Mesodermal cell (in vitro differentiated cells): Measurements from ENCODE around the gene BRD1.
"Not testable (repeated sequence)": the region's sequence is repeated elsewhere in the genome, so short reads cannot be mapped to it uniquely, and the experiment has no call there.

ENCODE experiments used
- H3K27ac ChIP-seq: 2 replicates; pipeline ENCODE4 v1.7.0; 2013; ENCODE audit warnings: mild to moderate bottlenecking, low read depth, low read length, moderate library complexity; ENCODE audit not compliant: severe bottlenecking
- H3K36me3 ChIP-seq: 2 replicates; pipeline ENCODE4 v1.7.1; 2013; ENCODE audit warnings: mild to moderate bottlenecking, low read length, moderate library complexity; ENCODE audit not compliant: control insufficient read depth, insufficient read depth
- H3K4me1 ChIP-seq: one replicate; pipeline ENCODE4 v1.7.1; 2013; ENCODE audit warnings: mild to moderate bottlenecking, low read length; ENCODE audit not compliant: insufficient read depth, control insufficient read depth, poor library complexity, severe bottlenecking
- H3K4me3 ChIP-seq: 2 replicates; pipeline ENCODE4 v1.7.0; 2013; ENCODE audit warnings: low read length, control low read depth, mild to moderate bottlenecking; ENCODE audit not compliant: insufficient read depth, poor library complexity, severe bottlenecking; ENCODE audit errors: extremely low read depth
- H3K9me3 ChIP-seq: 2 replicates; pipeline ENCODE4 v1.7.1; 2013; ENCODE audit warnings: mild to moderate bottlenecking, low read length, moderate library complexity; ENCODE audit not compliant: control insufficient read depth
- WGBS, 2 experiments: methylation state at CpG; one replicate each; pipeline ENCODE4 v1.1.5; 2013; ENCODE audit warnings: missing lambda C conversion rate in 2 of 2; ENCODE audit not compliant: insufficient coverage in 2 of 2; 5-methylcytosine and 5-hydroxymethylcytosine counted together

The BRD1 gene

GRCh38 chr22:49852898-49853894, 25.5 kb upstream of the BRD1 start, which contains the start of gene ZBED4:
ZBED4 (plus strand) TSS chr22:49853844; CDS start chr22:49883663, 29,819 bp downstream.
- 1 to 2% methylated on average over 86 to 100 of the region's 127 CpGs for WGBS, 2 experiments
- Histone ChIP-seq H3K27ac (peak within 1 kb of the TSS; percentile 57), H3K9me3 (no peaks in the 10 kb centered on the region), H3K36me3 (peaks cover 5% of the 10 kb centered on the region), H3K4me3 (peak within 1 kb of the TSS; percentile 74), H3K4me1 (peaks cover 21% of the 10 kb centered on the region)

DNA sequence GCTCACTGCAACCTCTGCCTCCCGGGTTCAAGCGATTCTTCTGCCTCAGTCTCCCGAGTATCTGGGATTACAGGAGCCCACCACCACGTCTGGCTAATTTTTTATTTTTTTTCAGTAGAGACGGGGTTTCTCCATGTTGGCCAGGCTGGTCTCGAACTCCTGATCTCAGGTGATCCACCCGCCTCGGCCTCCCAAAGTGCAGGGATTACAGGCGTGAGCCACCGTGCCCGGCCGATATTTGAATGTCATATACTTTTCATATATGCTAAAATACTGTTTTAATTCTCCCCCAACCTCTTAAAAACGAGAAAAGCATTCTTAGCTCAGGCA, 24.9 kb upstream of the BRD1 start:
- Histone ChIP-seq H3K4me3 (peak overlapping the region; percentile 74), H3K4me1 (peaks cover 25% of the 10 kb centered on the region)
- H3K36me3 ChIP-seq, H3K9me3 ChIP-seq, H3K27ac ChIP-seq: not testable (repeated sequence)
- 61 to 68% methylated on average over 10 to 13 of the region's 13 CpGs for WGBS, 2 experiments

- H3K36me3 ChIP-seq = peaks cover 1% of the 10 kb centered on the region
- no peak overlapping the region for H3K4me3 ChIP-seq
- H3K4me1 ChIP-seq = peaks cover 24% of the 10 kb centered on the region
- 67 to 79% methylated on average over 6 to 7 of the region's 10 CpGs for WGBS, 2 experiments
- H3K9me3 ChIP-seq = no peaks in the 10 kb centered on the region
- H3K27ac ChIP-seq = no peak overlapping the region
Observed at GRCh38 chr22:49850959-49851802, 23.5 kb upstream of the BRD1 start.

DNA sequence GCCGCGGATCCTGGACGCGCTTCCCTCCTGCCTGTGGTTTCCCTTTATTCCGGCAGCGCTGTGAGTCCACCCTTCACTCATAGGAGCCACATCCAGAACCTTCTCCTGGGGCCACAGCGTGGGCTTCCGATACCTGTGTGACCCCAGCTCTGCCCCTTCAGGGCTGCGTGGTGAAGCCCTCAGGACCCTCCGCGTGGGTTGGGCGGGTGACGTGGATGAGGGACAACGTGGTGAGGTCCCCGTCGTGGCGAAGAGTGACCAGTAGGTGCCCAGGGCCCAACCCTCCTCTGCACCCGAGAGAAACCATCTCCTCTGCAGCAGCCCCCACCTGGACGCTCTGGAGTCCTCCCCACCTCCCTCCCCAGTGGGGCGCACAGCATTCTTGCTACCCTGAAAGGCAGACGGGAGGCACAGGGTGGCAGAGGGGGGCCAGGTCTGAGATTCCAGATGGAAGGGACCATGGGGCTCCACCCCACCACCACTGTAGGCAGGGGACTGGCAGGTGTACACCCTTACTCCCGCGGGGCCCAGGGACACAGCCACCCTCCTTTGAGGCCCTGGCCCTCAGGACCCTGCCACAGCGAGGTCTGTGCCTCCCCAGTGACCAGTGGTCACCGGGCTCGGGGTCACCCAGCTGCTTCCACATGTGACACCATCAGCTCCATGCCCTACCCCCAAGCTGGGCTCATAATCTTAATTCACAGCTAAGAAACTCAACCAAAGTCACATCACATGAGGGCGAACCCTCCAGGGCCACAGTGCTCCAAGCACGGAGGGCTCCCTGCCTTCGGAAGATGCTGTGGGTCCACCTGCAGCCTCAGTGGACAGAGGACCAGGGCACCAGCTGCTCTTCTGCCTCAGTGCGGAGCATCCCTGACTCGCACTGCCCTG, 22.6 kb upstream of the BRD1 start:
- H3K4me3 ChIP-seq = no peak overlapping the region
- no peaks in the 10 kb centered on the region for H3K36me3 ChIP-seq
- no peaks in the 10 kb centered on the region for H3K9me3 ChIP-seq
- WGBS, 2 experiments = 50% methylated on average over 19 to 23 of the region's 31 CpGs
- peaks cover 15% of the 10 kb centered on the region for H3K4me1 ChIP-seq
- no peak overlapping the region for H3K27ac ChIP-seq

GRCh38 chr22:49849161-49850020, 21.7 kb upstream of the BRD1 start:
- Histone ChIP-seq H3K9me3 (no peaks in the 10 kb centered on the region), H3K4me1 (peaks cover 10% of the 10 kb centered on the region), H3K27ac (no peak overlapping the region), H3K4me3 (peak overlapping the region; percentile 26), H3K36me3 (no peaks in the 10 kb centered on the region)
- 2 to 3% methylated on average over 78 to 83 of the region's 89 CpGs for WGBS, 2 experiments

GRCh38 chr22:49848690-49849160, 21.1 kb upstream of the BRD1 start:
- Histone ChIP-seq H3K9me3 (no peaks in the 10 kb centered on the region), H3K27ac (no peak overlapping the region), H3K36me3 (no peaks in the 10 kb centered on the region), H3K4me1 (peaks cover 10% of the 10 kb centered on the region), H3K4me3 (peak overlapping the region; percentile 26)
- WGBS, 2 experiments = 1 to 3% methylated on average over 23 to 26 of the region's 51 CpGs

- Histone ChIP-seq H3K4me1 (peaks cover 10% of the 10 kb centered on the region), H3K9me3 (no peaks in the 10 kb centered on the region), H3K4me3 (peak overlapping the region; percentile 26), H3K36me3 (no peaks in the 10 kb centered on the region), H3K27ac (no peak overlapping the region)
- WGBS, 2 experiments = 25 to 27% methylated on average over 33 to 39 of the region's 64 CpGs
Observed at GRCh38 chr22:49847751-49848689, 20.3 kb upstream of the BRD1 start.

DNA sequence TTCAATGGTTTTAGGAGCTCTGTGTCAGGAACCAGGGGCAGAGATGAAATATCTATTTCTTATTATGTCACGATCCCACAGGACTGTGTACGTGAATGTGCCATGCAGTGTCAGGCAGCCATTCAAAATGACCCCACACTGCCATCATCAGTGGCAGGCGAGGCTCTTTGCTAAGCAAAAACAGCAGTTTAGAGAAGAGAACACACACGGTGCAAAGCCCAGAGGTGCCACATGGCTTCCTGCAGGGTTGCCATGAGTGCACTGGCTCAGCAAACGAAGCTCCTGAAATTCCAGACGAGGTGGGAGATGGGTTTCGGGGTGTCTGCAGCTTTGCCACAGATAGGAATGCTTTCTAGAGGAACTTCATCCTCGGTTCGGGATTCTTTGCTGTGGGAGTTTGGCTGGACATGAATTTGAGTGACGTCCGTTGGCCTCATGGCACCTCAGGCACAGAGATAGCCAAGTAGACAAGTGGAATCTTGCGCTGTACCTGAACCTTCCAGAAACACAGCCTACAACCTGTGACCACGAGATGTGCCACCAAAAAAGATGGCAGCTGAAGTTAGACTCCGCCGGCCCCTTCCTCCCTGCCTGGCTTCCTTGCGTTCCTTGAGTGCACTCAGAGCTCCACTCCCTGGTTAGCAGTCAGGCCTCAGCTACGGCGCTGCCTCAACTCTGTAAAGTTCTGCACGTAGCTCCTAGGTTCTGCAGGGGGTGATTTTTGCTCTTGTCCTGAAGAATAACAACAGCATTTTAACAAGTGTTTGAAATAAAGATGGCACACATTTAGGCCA, 18.2 kb upstream of the BRD1 start:
- no peak overlapping the region for H3K4me3 ChIP-seq
- WGBS, 2 experiments = 79 to 84% methylated on average over 15 to 19 of the region's 19 CpGs
- H3K9me3 ChIP-seq = no peaks in the 10 kb centered on the region
- no peak overlapping the region for H3K27ac ChIP-seq
- peaks cover 10% of the 10 kb centered on the region for H3K4me1 ChIP-seq
- H3K36me3 ChIP-seq = no peaks in the 10 kb centered on the region
